ENCODE measurements around the gene GCNT1.
"Not testable (repeated sequence)": the region's sequence is repeated elsewhere in the genome, so short reads cannot be mapped to it uniquely, and the experiment has no call there.

The GCNT1 gene

GRCh38 chr9:76458903-76459693 is at the start of gene GCNT1:
GCNT1 (plus strand) TSS chr9:76459182; CDS start chr9:76502382, 43,200 bp downstream.
- DNase-seq (ENCODE audit: low read depth, low spot score), result peak; percentile 76

- DNase-seq (ENCODE audit: low read depth, low spot score), result no peak
Observed at GRCh38 chr9:76412638-76413037, 46.3 kb upstream of the GCNT1 start.

- DNase-seq (ENCODE audit: low read depth, low spot score), result no peak
Observed at GRCh38 chr9:76413658-76414057, 45.3 kb upstream of the GCNT1 start.

- no peak for DNase-seq (ENCODE audit: low read depth, low spot score)
Observed at GRCh38 chr9:76414661-76415060, 44.3 kb upstream of the GCNT1 start.

GRCh38 chr9:76415154-76415553 is 43.8 kb upstream of the GCNT1 start:
- no peak for DNase-seq (ENCODE audit: low read depth, low spot score)

GRCh38 chr9:76415731-76416130 is 43.3 kb upstream of the GCNT1 start:
- DNase-seq (ENCODE audit: low read depth, low spot score), result no peak

- no peak for DNase-seq (ENCODE audit: low read depth, low spot score)
Observed at GRCh38 chr9:76417394-76417793, 41.6 kb upstream of the GCNT1 start.

GRCh38 chr9:76419782-76420380 is 39.1 kb upstream of the GCNT1 start:
- no peak for DNase-seq (ENCODE audit: low read depth, low spot score)

GRCh38 chr9:76423216-76424177 is 35.5 kb upstream of the GCNT1 start:
- no peak for DNase-seq (ENCODE audit: low read depth, low spot score)

- DNase-seq (ENCODE audit: low read depth, low spot score), result no peak
Observed at GRCh38 chr9:76424491-76424890, 34.5 kb upstream of the GCNT1 start.

- DNase-seq (ENCODE audit: low read depth, low spot score), result no peak
Observed at GRCh38 chr9:76425677-76426453, 33.1 kb upstream of the GCNT1 start.

GRCh38 chr9:76426807-76427419 is 32.1 kb upstream of the GCNT1 start:
- no peak for DNase-seq (ENCODE audit: low read depth, low spot score)

GRCh38 chr9:76431601-76432000 is 27.4 kb upstream of the GCNT1 start:
- DNase-seq (ENCODE audit: low read depth, low spot score), result no peak

- DNase-seq (ENCODE audit: low read depth, low spot score), result no peak
Observed at GRCh38 chr9:76433406-76433805, 25.6 kb upstream of the GCNT1 start.

- DNase-seq (ENCODE audit: low read depth, low spot score), result no peak
Observed at GRCh38 chr9:76433836-76434235, 25.1 kb upstream of the GCNT1 start.

GRCh38 chr9:76434897-76435296 is 24.1 kb upstream of the GCNT1 start:
- not testable (repeated sequence) for DNase-seq (ENCODE audit: low read depth, low spot score)

GRCh38 chr9:76437017-76437699 is 21.8 kb upstream of the GCNT1 start:
- not testable (repeated sequence) for DNase-seq (ENCODE audit: low read depth, low spot score)

- DNase-seq (ENCODE audit: low read depth, low spot score), result no peak
Observed at GRCh38 chr9:76438841-76439588, 20.0 kb upstream of the GCNT1 start.

GRCh38 chr9:76441551-76442322 is 17.2 kb upstream of the GCNT1 start:
- DNase-seq (ENCODE audit: low read depth, low spot score), result no peak

Measured in activated naive CD8-positive, alpha-beta T cell treated with anti-CD3 and anti-CD28 coated beads, Interleukin-2, amount 50 U/mL, for 16 hours (primary cell).